NCI-H2171 treated with DMSO at 0.1 percent for 48 hours (cell line): ENCODE results near the gene LRP1-AS.

Experiments
- DNase-seq: peaks from one replicate; lab custom pipeline; 2025; lab: John Stamatoyannopoulos, UW

The LRP1-AS gene

GRCh38 chr12:57180321-57180989, 33.0 kb upstream of the LRP1-AS start:
- no peak for DNase-seq

- DNase-seq, result no peak
Observed at GRCh38 chr12:57179331-57180086, 32.1 kb upstream of the LRP1-AS start.

- no peak for DNase-seq
Observed at GRCh38 chr12:57178213-57178612, 30.8 kb upstream of the LRP1-AS start.

GRCh38 chr12:57177354-57177753, 29.9 kb upstream of the LRP1-AS start:
- DNase-seq, result no peak

GRCh38 chr12:57176846-57177245, 29.4 kb upstream of the LRP1-AS start:
- DNase-seq, result no peak

GRCh38 chr12:57176139-57176477, 28.7 kb upstream of the LRP1-AS start:
- no peak for DNase-seq

- no peak for DNase-seq
Observed at GRCh38 chr12:57175428-57176138, 28.2 kb upstream of the LRP1-AS start.

GRCh38 chr12:57173683-57174082, 26.3 kb upstream of the LRP1-AS start:
- no peak for DNase-seq

GRCh38 chr12:57173089-57173488, 25.7 kb upstream of the LRP1-AS start:
- no peak for DNase-seq

- DNase-seq, result no peak
Observed at GRCh38 chr12:57171668-57172067, 24.2 kb upstream of the LRP1-AS start.

- no peak for DNase-seq
Observed at GRCh38 chr12:57170927-57171326, 23.5 kb upstream of the LRP1-AS start.

- no peak for DNase-seq
Observed at GRCh38 chr12:57170408-57170807, 23.0 kb upstream of the LRP1-AS start.

- DNase-seq, result no peak
Observed at GRCh38 chr12:57169969-57170368, 22.6 kb upstream of the LRP1-AS start.

GRCh38 chr12:57169046-57169795, 21.8 kb upstream of the LRP1-AS start:
- no peak for DNase-seq

- DNase-seq, result no peak
Observed at GRCh38 chr12:57168058-57168457, 20.6 kb upstream of the LRP1-AS start.

GRCh38 chr12:57166971-57167371, 19.6 kb upstream of the LRP1-AS start:
- DNase-seq, result no peak

- DNase-seq, result no peak
Observed at GRCh38 chr12:57165741-57166140, 18.3 kb upstream of the LRP1-AS start.

- no peak for DNase-seq
Observed at GRCh38 chr12:57164966-57165625, 17.7 kb upstream of the LRP1-AS start.

- no peak for DNase-seq
Observed at GRCh38 chr12:57164454-57164853, 17.0 kb upstream of the LRP1-AS start.

- no peak for DNase-seq
Observed at GRCh38 chr12:57162553-57163125, 15.2 kb upstream of the LRP1-AS start.

GRCh38 chr12:57161491-57161890, 14.1 kb upstream of the LRP1-AS start:
- no peak for DNase-seq

GRCh38 chr12:57160741-57161140, 13.3 kb upstream of the LRP1-AS start:
- no peak for DNase-seq
